GM10266 (cell line): ENCODE measurements around the gene SP4.

Experiments used
- DNase-seq: peaks from one replicate; pipeline ENCODE4 v3.0.0; 2012; ENCODE audit errors: extremely low spot score
- CTCF ChIP-seq: IDR thresholded peaks from 2 replicates; pipeline ENCODE4 v1.5.1; 2012; ENCODE audit warnings: mild to moderate bottlenecking, low read depth; ENCODE audit not compliant: control insufficient read depth, insufficient read depth; ENCODE audit errors: missing control alignments

Gene SP4

GRCh38 chr7:21497072-21497471, 69.2 kb downstream of the SP4 start:
- DNase-seq: no peak
- no peak for TF ChIP-seq CTCF

DNA sequence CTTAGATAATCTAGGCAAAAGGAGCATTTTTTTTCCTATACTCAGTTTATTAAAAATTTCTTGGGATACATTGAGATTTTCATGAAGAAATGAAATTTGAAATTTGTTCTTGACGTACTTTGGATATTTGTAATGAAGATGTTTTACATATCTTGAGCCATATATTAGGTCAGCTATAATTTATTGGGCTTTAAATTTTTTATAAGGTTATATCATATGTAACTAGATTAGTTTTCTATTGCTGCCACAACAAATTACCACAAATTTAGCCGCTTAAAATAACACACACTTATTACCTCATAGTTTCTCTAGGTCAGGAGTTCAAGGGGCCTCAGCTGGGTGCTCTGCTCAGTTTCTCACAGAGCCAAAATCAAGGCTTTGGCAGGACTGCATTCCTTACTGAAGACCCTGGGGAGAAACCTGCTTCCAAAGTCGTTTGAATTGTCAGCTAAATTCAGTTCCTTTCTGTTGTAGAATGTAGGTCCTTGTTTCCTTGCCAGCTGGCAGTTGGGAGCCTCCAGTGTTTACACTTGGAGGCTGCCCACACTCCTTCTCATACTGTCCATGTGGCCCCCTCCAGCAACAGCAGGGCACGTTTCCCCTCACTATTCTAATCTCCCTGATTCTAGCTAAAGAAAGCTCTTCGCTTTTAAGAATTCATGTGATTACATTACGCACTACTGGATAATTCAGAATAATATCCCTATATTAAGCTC, 72.4 kb downstream of the SP4 start:
- DNase-seq: no peak
- TF ChIP-seq CTCF: no peak

DNA sequence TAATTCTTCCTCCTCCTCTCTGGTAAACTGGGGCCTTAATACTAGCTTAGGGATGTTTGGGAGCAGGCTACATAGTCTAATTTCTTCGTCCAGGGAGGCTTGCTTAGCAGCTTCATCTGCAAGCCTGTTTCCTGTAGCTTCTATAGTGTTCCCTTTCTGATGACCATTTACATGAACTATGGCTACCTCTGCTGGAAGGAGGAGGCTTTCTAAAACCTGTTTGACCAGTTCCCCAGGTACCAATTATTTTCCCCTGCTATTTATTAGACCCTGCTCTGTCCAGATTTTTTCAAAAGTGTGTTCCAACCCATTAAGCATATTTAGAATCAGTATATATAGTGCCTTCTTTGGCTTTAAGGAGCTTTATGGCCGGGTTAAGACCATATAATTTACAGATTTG, 76.1 kb downstream of the SP4 start:
- TF ChIP-seq CTCF: no peak
- DNase-seq: no peak

DNA sequence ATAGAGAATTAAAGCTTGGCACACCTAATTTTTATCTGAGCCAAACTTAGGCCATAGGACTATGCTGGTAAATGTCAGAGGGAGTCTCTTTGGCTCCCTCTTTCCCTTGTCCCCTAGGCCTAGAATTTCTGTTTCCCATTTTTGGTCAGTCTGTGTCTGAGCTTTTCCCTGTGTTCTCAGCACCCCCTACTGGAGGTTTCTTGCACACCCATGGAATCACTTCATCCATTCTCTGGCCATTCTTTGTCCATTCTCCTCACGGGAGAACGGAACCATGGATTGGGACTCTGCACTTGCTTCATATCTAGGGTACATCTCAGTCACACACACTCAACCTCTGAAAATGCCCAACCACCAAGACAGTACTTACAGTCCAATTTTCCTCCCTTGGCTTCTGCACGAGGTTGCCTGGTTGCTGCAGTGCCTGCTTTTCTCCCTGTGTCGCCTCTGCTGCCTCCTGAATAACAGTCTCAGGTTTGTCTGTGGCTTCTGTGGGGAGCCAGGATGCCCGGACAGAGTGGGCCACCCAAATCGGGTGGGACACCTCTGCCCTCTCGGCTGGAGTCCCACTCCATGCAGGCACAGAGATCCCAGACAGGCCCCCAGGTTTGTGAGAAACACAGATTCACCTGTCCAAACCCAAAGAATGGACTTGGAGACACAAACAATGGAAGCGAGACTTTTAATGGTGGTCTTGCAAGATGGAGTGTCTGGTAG, 79.9 kb downstream of the SP4 start:
- TF ChIP-seq CTCF: peak; percentile 46

GRCh38 chr7:21508538-21508937, 80.7 kb downstream of the SP4 start:
- no peak for TF ChIP-seq CTCF
- DNase-seq: no peak

More for the DNA sequence above, 79.9 kb downstream of the SP4 start:
- no peak for DNase-seq

GRCh38 chr7:21514062-21514461, 86.2 kb downstream of the SP4 start:
- DNase-seq: no peak
- TF ChIP-seq CTCF: no peak

DNA sequence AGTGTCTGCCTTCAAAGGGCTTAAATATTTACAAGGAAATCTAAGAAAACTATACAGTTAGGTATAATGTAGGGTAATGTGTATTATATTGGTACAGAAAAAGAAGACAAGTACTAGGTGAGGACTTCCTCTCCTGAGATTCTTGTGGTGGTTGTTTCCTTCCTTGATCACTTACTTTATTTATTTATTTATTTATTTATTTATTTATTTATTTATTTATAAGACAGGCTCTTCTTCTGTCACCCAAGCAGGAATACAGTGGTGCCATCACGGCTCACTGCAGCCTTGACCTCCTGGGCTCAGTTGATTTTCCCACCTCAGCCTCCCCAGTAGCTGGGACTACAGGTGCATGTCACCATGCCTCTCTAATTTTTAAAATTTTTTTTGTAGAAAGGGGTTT, 96.8 kb downstream of the SP4 start:
- no peak for TF ChIP-seq CTCF
- no peak for DNase-seq
